ENCODE data around the gene PICK1.
"Not testable (repeated sequence)": the region's sequence is repeated elsewhere in the genome, so short reads cannot be mapped to it uniquely, and the experiment has no call there.

The PICK1 gene

GRCh38 chr22:38073150-38074130 lies 16.2 kb downstream of the PICK1 start:
- no peak overlapping the region for H3K27ac Mint-ChIP-seq
- ATAC-seq (no peak), DNase-seq (no peak)
- no peaks in the 10 kb centered on the region for H3K9me3 Mint-ChIP-seq
- no peak overlapping the region for H3K4me3 Mint-ChIP-seq
- no peaks in the 10 kb centered on the region for H3K4me1 Mint-ChIP-seq
- H3K27me3 Mint-ChIP-seq, result no peaks in the 10 kb centered on the region
- H3K36me3 Mint-ChIP-seq (ENCODE audit: low read depth), result no peaks in the 10 kb centered on the region

- Mint-ChIP-seq H3K27me3 (peaks cover 1% of the 10 kb centered on the region), H3K9me3 (no peaks in the 10 kb centered on the region), H3K27ac (no peak overlapping the region), H3K4me3 (no peak overlapping the region), H3K36me3 (ENCODE audit: low read depth) (no peaks in the 10 kb centered on the region), H3K4me1 (no peaks in the 10 kb centered on the region)
- DNase-seq, result no peak
- no peak for ATAC-seq
These were observed 17.2 kb downstream of the PICK1 start for GRCh38 chr22:38074181-38075104.

GRCh38 chr22:38075105-38075825 lies 18.1 kb downstream of the PICK1 start:
- Mint-ChIP-seq H3K27me3 (peaks cover 9% of the 10 kb centered on the region), H3K4me3 (no peak overlapping the region), H3K27ac (no peak overlapping the region), H3K9me3 (no peaks in the 10 kb centered on the region), H3K4me1 (no peaks in the 10 kb centered on the region), H3K36me3 (ENCODE audit: low read depth) (no peaks in the 10 kb centered on the region)
- no peak for DNase-seq
- no peak for ATAC-seq

- Mint-ChIP-seq H3K9me3 (no peaks in the 10 kb centered on the region), H3K36me3 (ENCODE audit: low read depth) (no peaks in the 10 kb centered on the region), H3K27ac (no peak overlapping the region), H3K4me3 (no peak overlapping the region), H3K27me3 (peaks cover 16% of the 10 kb centered on the region), H3K4me1 (no peaks in the 10 kb centered on the region)
- ATAC-seq (no peak), DNase-seq (no peak)
These were observed 18.8 kb downstream of the PICK1 start for GRCh38 chr22:38075961-38076360.

- peaks cover 22% of the 10 kb centered on the region for H3K27me3 Mint-ChIP-seq
- no peaks in the 10 kb centered on the region for H3K4me1 Mint-ChIP-seq
- DNase-seq, result no peak
- ATAC-seq, result no peak
- H3K27ac Mint-ChIP-seq, result no peak overlapping the region
- H3K9me3 Mint-ChIP-seq, result no peaks in the 10 kb centered on the region
- H3K4me3 Mint-ChIP-seq, result no peak overlapping the region
- no peaks in the 10 kb centered on the region for H3K36me3 Mint-ChIP-seq (ENCODE audit: low read depth)
These were observed 19.9 kb downstream of the PICK1 start for GRCh38 chr22:38077096-38077495.

GRCh38 chr22:38077595-38077994 lies 20.4 kb downstream of the PICK1 start:
- H3K36me3 Mint-ChIP-seq (ENCODE audit: low read depth), result no peaks in the 10 kb centered on the region
- DNase-seq (no peak), ATAC-seq (no peak)
- no peaks in the 10 kb centered on the region for H3K9me3 Mint-ChIP-seq
- H3K4me1 Mint-ChIP-seq, result no peaks in the 10 kb centered on the region
- H3K27ac Mint-ChIP-seq, result no peak overlapping the region
- peaks cover 25% of the 10 kb centered on the region for H3K27me3 Mint-ChIP-seq
- H3K4me3 Mint-ChIP-seq, result no peak overlapping the region

- Mint-ChIP-seq H3K9me3 (no peaks in the 10 kb centered on the region), H3K36me3 (ENCODE audit: low read depth) (no peaks in the 10 kb centered on the region), H3K27me3 (peaks cover 30% of the 10 kb centered on the region), H3K4me1 (no peaks in the 10 kb centered on the region), H3K4me3 (no peak overlapping the region), H3K27ac (no peak overlapping the region)
- DNase-seq (no peak), ATAC-seq (no peak)
These were observed 21.0 kb downstream of the PICK1 start for GRCh38 chr22:38078046-38078840.

- H3K36me3 Mint-ChIP-seq (ENCODE audit: low read depth); ATAC-seq; H3K4me1 Mint-ChIP-seq; H3K9me3 Mint-ChIP-seq; DNase-seq; H3K27ac Mint-ChIP-seq; H3K4me3 Mint-ChIP-seq: not testable (repeated sequence)
- H3K27me3 Mint-ChIP-seq, result peaks cover 31% of the 10 kb centered on the region
These were observed 22.0 kb downstream of the PICK1 start for GRCh38 chr22:38079208-38079607.

GRCh38 chr22:38079804-38080203 lies 22.6 kb downstream of the PICK1 start:
- peaks cover 31% of the 10 kb centered on the region for H3K27me3 Mint-ChIP-seq
- no peaks in the 10 kb centered on the region for H3K9me3 Mint-ChIP-seq
- no peaks in the 10 kb centered on the region for H3K36me3 Mint-ChIP-seq (ENCODE audit: low read depth)
- no peak for DNase-seq
- no peak for ATAC-seq
- H3K27ac Mint-ChIP-seq, result no peak overlapping the region
- no peaks in the 10 kb centered on the region for H3K4me1 Mint-ChIP-seq
- no peak overlapping the region for H3K4me3 Mint-ChIP-seq

- Mint-ChIP-seq H3K9me3 (no peaks in the 10 kb centered on the region), H3K4me1 (no peaks in the 10 kb centered on the region), H3K36me3 (ENCODE audit: low read depth) (no peaks in the 10 kb centered on the region), H3K4me3 (no peak overlapping the region), H3K27me3 (peaks cover 31% of the 10 kb centered on the region), H3K27ac (no peak overlapping the region)
- no peak for ATAC-seq
- DNase-seq, result no peak
These were observed 23.3 kb downstream of the PICK1 start for GRCh38 chr22:38080474-38080849.

- ATAC-seq (peak; percentile 21), DNase-seq (no peak)
- H3K27me3 Mint-ChIP-seq, result peaks cover 31% of the 10 kb centered on the region
- H3K9me3 Mint-ChIP-seq, result no peaks in the 10 kb centered on the region
- no peak overlapping the region for H3K4me3 Mint-ChIP-seq
- no peak overlapping the region for H3K27ac Mint-ChIP-seq
- no peaks in the 10 kb centered on the region for H3K4me1 Mint-ChIP-seq
- H3K36me3 Mint-ChIP-seq (ENCODE audit: low read depth), result no peaks in the 10 kb centered on the region
These were observed 23.8 kb downstream of the PICK1 start for GRCh38 chr22:38080850-38081635.

GRCh38 chr22:38081636-38081940 lies 24.4 kb downstream of the PICK1 start:
- H3K27ac Mint-ChIP-seq, result no peak overlapping the region
- no peaks in the 10 kb centered on the region for H3K4me1 Mint-ChIP-seq
- H3K9me3 Mint-ChIP-seq, result no peaks in the 10 kb centered on the region
- H3K36me3 Mint-ChIP-seq (ENCODE audit: low read depth), result no peaks in the 10 kb centered on the region
- H3K4me3 Mint-ChIP-seq, result no peak overlapping the region
- ATAC-seq (no peak), DNase-seq (no peak)
- H3K27me3 Mint-ChIP-seq, result peaks cover 31% of the 10 kb centered on the region

Data from activated naive CD8-positive, alpha-beta T cell treated with anti-CD3 and anti-CD28 coated beads, Interleukin-2, amount 50 U/mL, for 24 hours (primary cell).